ENCODE data around the gene ANKRD23.
A peak's percentile ranks its signal among the peaks of the same experiment; 100 is the strongest.
"Not testable (repeated sequence)": the region's sequence is repeated elsewhere in the genome, so short reads cannot be mapped to it uniquely, and the experiment has no call there.

ANKRD23 gene

GRCh38 chr2:96843538-96844268 is at the start of gene ANKRD23:
TSS of gene ANKRD23 (minus strand) at chr2:96844021. CDS start at chr2:96843992, 29 bp downstream.
- no peak for DNase-seq

DNA sequence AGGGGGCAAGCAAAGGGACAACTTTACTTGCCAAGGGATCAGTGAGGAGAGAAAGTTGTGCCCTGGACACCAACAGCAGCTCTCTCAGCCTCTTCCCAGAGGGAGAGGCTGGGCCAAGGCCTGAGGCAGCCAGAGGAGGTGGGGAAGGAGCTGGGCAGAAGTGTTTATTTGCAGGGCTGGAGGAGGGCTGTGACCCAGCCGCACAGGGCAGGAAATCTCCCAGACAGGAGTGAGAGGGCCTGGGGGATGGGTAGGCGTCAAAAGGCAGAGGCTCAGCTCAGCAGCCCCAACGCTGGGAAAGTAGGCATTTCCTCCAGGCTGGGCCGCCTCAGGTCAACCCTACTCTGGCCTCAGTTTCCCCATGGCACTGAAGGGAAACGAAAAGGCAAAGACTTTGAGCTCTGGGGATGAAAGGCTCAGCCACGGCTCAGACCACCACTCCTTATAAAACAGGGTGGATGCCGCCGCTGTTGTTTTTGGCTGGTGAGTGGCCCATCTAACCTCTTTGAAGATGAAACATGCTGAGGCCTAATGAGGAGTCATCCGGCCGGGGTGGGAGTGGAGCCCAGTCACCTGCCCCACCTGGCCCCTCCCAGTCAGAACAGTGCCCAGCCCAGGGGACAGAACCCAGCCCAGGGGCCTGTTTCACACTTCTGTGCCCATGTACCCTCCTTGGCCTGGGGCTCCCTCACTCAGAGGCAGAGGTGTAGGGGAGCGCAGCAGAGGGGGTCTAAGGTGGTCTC is 47.9 kb upstream of the ANKRD23 start:
- DNase-seq = no peak

- no peak for DNase-seq
These were observed 47.0 kb upstream of the ANKRD23 start for GRCh38 chr2:96890726-96891385.

DNA sequence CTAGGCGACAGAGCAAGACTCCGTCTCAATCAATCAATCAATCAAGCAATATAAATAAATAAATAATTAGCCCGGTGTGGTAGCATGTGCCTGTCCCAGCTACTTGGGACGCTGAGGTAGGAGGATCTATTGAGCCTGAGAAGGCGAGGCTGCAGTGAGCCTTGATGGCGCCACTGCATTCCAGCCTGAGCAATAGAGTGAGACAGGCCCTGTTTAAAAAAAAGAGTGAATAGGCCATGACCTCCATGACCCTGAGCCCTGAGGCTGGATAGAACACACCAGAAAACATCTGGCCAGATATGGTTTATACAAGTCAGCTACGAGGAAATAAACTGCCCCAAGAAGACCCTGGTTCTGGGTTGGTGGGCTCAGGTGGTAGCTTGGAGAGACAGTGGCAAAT is 46.4 kb upstream of the ANKRD23 start:
- no peak for DNase-seq

DNA sequence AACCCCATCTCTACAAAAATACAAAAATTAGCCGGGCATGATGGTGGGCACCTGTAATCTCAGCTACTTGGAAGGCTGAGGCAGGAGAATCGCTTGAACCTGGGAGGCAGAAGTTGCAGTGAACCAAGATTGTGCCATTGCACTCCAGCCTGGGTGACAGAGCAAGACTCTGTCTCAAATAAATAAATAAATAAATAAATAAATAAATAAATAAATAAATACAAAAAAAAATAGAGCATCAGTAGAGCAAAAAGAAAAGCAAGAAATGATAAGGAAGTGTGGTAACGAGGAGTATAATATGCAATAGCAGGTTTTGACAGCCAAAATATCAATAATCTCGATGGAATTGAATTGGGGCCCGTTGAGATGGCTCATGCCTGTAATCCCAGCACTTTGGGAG is 45.7 kb upstream of the ANKRD23 start:
- DNase-seq = not testable (repeated sequence)

- DNase-seq = no peak
These were observed 44.5 kb upstream of the ANKRD23 start for GRCh38 chr2:96888072-96889011.

GRCh38 chr2:96887493-96888012 is 43.7 kb upstream of the ANKRD23 start:
- DNase-seq = no peak

GRCh38 chr2:96885432-96886347 is 41.9 kb upstream of the ANKRD23 start:
- DNase-seq = no peak

GRCh38 chr2:96884299-96885094 is 40.7 kb upstream of the ANKRD23 start:
- no peak for DNase-seq

- no peak for DNase-seq
These were observed 39.5 kb upstream of the ANKRD23 start for GRCh38 chr2:96883306-96883705.

DNA sequence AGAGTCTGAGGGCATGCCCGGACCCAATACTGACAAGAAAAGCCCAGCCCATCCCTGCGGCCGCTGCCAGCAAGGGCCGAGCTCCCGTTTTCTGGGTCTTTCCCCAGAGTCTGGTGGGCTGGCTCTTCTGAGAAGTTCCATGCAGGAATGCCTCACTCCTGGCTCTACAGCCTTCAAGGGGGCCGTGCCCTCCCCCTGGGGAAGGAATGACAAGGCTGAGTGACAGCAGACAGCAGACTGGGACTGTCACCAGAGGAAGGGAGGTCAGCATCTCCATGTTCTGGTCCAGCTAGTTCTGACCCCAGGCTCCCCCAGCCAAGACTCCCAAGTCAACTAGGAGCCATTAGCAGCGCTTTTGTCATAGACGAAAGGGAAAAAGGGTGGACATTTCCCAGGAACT is 39.1 kb upstream of the ANKRD23 start:
- no peak for DNase-seq

GRCh38 chr2:96882230-96882629 is 38.4 kb upstream of the ANKRD23 start:
- DNase-seq = no peak

- DNase-seq = no peak
These were observed 37.8 kb upstream of the ANKRD23 start for GRCh38 chr2:96881349-96882195.

DNA sequence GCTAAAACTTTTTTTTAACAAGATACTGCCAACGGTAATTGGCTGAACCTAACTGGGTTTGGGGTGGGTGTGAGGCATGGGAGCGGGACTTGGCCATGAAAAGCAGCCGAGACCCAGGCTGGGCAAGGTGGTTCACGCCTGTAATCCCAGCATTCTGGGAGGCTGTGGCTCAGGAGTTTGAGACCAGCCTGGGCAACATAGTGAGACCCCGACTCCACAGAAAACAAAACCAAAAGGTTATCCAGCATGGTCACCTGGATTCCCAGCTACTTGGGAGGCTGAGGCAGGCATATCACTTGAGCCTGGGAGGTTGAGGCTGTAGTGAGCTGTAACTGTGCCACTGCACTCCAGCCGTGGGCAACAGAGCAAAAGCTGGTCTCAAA is 37.1 kb upstream of the ANKRD23 start:
- no peak for DNase-seq

- no peak for DNase-seq
These were observed 35.8 kb upstream of the ANKRD23 start for GRCh38 chr2:96879545-96880040.

DNA sequence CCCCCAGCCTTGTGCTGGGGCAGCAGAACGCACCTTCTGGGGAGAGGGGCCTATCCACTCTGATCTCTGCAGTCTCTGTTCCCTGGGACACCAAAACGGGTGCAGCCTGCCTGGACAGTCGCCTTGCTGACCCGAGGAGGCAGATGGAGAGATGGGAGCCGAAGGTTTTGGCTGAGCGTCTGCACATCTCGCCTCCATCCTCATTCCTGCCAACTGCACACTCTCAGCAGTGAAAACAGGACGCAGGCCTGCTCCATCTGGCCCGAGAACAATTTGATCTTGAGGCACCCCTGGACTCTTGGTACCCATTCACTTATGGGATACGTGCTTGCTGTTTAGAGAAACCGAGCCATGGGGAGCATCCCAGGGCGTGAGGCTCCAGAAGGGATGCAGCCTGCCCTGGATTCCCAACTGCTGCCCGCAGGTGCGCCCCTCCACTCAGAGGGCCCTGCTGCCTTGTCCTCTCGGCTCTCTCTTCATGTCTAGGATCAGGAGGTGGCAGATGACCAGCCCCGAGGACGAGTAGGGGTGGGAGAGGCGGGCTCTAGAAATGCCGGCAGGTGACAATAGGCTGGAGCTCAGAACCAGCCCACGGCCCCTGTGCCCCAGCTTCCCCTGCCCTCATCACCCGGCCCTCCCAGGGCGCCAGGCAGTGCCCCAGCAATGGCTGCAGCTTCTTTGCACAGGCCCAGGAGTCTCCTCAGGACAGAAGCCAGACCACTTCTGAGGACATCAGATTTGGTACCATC is 35.1 kb upstream of the ANKRD23 start:
- no peak for DNase-seq

GRCh38 chr2:96878171-96878570 is 34.4 kb upstream of the ANKRD23 start:
- no peak for DNase-seq

GRCh38 chr2:96877631-96878092 is 33.8 kb upstream of the ANKRD23 start:
- DNase-seq = peak; percentile 75
